Heart left ventricle (tissue), 13 donors: ENCODE data around the gene ZMAT3.

Experiments
- POLR2A ChIP-seq, 2 donors: fragments of 450-650 bp; IDR thresholded peaks; one replicate each; pipeline ENCODE4 v1.6.1; 2017; ENCODE audit warnings: antibody characterized with exemption in 2 of 2, mild to moderate bottlenecking in 2 of 2, moderate library complexity in 2 of 2
- TF ChIP-seq, protein P1 (sequence below), 12 donors: fragments of 200-600 bp; sonication (generic) in 4 of 12; IDR thresholded peaks; one replicate each; pipeline versions ENCODE4 v1.5.0 to v1.8.0; 2018 to 2022; ENCODE audit warnings: antibody characterized with exemption in 12 of 12, mild to moderate bottlenecking in 5 of 12
- donor health status: ischemic (EF 13 %, LVEDD 7.1; RV severe dilation, severe dysfunction).
- donor health status: DM: no; HTN: yes; CAD: no.
- donor health status: DM: no; HTN: no; CAD: no.
- donor health status: ischemic (EF 25% LVEDD 6.9; RV normal size, moderate dysfunction).
- donor health status: ischemic (EF 25% LVEDD 5.7; RV mildly dilated, moderate dysfunction).
- donor health status: ischemic (EF 35%, LVEDD 5.7; RV mildly dilated, moderate dysfunction).
- donor health status: nonischemic (EF 11% LVEDD 7.7; RV severe dilation, severe dysfunction).
- donor health status: DM: yes; HTN: yes; CAD: no.
- donor health status: PGD.
- donor health status: ischemic (EF 29% LVEDD 5.4; RV normal size, mild dysfunction).
- donor health status: nonischemic (EF 23%, LVEDD 6.1; RV moderate dilation, normal function).

- TF ChIP-seq, protein P1, sequence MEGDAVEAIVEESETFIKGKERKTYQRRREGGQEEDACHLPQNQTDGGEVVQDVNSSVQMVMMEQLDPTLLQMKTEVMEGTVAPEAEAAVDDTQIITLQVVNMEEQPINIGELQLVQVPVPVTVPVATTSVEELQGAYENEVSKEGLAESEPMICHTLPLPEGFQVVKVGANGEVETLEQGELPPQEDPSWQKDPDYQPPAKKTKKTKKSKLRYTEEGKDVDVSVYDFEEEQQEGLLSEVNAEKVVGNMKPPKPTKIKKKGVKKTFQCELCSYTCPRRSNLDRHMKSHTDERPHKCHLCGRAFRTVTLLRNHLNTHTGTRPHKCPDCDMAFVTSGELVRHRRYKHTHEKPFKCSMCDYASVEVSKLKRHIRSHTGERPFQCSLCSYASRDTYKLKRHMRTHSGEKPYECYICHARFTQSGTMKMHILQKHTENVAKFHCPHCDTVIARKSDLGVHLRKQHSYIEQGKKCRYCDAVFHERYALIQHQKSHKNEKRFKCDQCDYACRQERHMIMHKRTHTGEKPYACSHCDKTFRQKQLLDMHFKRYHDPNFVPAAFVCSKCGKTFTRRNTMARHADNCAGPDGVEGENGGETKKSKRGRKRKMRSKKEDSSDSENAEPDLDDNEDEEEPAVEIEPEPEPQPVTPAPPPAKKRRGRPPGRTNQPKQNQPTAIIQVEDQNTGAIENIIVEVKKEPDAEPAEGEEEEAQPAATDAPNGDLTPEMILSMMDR (IDR thresholded peaks at IDR 0.05), result no peak
- TF ChIP-seq POLR2A (IDR thresholded peaks at IDR 0.05), result no peak
These were observed 36.0 kb upstream of the ZMAT3 start for GRCh38 chr3:179107617-179108016.
